Measurements from ENCODE around the gene C1QTNF2.

DNA sequence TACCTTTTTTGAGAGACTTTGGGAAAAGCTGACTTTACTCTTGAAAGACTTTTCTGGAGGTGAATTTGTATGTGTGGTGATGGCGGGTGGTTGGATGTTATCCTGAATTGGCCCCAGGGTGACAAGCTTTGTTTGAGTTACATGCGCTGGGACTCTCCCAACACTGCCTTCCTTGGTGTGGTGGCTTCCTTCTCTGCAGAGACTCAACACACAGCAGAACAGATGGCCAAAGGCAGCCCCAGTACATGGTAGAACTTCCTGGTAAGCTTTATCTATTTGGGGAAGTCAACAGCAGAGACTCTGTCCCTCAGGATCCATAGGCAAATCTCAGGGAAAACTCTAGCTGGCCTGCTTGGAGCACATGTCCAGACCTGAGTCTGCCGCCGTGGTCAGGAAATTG, 18.1 kb downstream of the C1QTNF2 start:
- TF ChIP-seq POLR2AphosphoS5 (IDR thresholded peaks at IDR 0.05; ENCODE audit: low read depth, low read length) (no peak), POLR2A (IDR thresholded peaks at IDR 0.05; ENCODE audit: low read depth, low read length) (no peak), TAF1 (IDR thresholded peaks at IDR 0.05; ENCODE audit: low read depth, low read length) (no peak)

Data from GM12891 (cell line).